Stimulated activated CD8-positive, alpha-beta memory T cell treated with anti-CD3 and anti-CD28 coated beads, Interleukin-7, amount 100 ng/mL, for 24 hours (primary cell): ENCODE data around the gene FAT3.

Experiments
- DNase-seq: peaks from one replicate; pipeline ENCODE4 v3.0.0-alpha.2; 2020; ENCODE audit warnings: low read depth

FAT3 gene

GRCh38 chr11:92227959-92228935, 3.6 kb downstream of the FAT3 start:
- DNase-seq, result no peak

DNA sequence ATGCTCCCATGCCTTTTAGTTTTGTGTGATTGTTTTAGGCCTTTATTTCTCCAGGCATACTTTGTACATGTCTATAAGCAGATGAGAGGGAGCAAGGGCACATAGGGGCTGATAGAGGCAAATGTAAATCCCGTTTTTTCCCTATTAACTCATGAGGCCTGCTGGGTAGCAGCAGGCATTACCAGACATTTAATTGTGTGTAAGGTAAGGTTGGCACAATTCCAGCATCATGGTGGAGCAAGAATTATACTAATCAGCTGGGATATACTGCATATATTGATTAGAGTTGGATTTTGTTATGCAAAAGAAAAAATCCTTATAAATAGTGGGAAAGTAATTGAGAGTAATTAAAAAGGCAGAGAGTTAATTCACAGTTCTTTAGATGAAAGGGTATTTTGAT, 12.2 kb downstream of the FAT3 start:
- DNase-seq, result no peak

GRCh38 chr11:92240916-92241315, 16.3 kb downstream of the FAT3 start:
- no peak for DNase-seq

GRCh38 chr11:92245700-92246271, 21.2 kb downstream of the FAT3 start:
- no peak for DNase-seq

DNA sequence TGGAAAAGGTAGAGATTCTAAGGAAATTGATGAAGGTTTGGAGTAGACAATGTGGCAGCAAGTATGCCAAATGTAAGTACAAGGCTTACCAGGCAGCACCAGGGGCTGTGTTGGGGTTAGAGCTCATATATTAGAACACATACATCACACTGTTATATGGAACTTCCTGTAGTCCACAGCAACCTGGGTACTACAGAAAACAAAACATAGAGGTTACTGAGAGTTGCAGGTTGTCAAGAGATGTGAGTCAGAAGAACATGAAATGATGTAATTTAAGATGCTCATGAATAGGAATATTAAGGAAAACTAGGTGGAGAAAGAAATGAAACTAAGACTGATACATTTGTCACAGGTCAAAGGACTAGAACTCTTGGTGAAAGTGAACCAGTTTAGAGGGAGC, 22.0 kb downstream of the FAT3 start:
- no peak for DNase-seq

- DNase-seq, result no peak
Measured at GRCh38 chr11:92249156-92249753, 24.6 kb downstream of the FAT3 start.

DNA sequence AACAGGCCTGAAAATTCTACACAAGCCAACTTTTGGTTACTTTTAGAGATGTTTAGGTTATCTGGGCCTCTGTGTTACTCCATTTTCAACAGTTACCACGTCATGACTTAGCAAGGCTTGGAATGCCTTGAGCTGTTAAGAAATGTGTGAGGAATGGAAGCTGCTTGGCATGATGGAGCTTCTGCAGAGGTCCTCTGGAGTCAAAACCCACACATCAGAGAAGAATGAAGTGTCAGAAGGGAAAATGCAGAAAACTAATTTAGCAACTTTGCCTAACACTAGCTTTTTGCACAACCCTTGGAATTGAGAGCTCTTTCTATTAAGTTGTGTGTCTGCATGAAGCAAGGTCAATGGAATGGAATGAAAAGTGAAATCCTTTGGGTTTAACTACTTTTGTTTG, 27.4 kb downstream of the FAT3 start:
- no peak for DNase-seq

DNA sequence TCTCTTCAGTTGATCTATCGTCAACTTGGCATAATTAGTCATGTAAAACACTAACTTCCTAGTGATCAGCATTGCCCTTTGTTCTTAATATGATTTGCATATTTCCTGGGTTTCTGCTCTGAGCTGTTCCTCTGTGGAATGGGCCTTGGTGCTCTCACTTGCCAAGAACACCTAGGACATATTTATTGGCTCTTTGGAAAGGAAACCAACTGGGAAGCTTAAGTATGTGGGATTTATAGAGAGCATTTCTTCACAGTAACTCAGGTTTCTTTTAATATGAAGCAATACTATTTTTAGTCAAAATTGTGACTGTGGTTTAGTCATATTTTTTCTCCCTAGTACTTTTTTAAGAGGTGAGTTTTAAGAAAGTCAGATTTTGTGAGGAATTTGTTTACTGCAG, 28.8 kb downstream of the FAT3 start:
- DNase-seq, result no peak

GRCh38 chr11:92253945-92254344, 29.3 kb downstream of the FAT3 start:
- DNase-seq, result no peak

DNA sequence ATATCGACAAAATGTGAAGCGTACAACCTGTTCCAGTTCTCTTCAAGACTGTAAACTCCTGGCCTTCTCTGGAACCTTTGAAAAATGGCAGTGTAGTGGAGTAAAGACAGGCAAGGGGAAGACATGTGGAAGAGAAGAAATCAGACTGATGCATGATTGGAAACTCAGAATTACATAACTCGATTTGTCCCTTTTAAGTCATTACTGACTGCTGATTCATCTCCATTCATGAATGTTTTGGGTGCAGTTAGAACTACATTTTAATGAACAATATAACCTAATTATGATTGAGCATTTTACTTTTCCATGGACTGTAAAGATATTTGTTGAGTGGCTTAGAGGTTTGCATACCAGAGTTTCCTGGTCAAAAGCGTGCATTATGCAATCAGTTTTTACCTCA, 32.9 kb downstream of the FAT3 start:
- no peak for DNase-seq

DNA sequence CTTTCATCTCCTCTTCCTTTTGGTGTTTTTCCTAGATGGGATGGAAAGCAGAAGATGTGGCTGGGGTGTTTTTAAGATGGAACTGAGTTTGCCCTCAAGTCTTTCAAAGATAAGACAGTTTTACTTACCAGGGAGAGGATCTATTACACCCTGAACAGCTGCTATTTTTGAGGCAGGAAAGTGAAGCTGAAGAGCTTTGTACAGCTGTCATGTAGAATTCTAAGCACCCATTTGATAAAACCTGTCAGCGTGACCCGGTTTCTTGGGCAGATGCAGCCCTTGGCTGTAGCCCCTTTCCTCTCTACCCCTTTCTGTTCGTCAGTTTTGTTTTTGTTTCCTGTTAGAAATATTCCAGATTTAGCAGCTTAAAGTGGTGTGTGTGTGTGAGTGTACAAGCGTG, 35.2 kb downstream of the FAT3 start:
- no peak for DNase-seq

- no peak for DNase-seq
Measured at GRCh38 chr11:92264350-92264749, 39.7 kb downstream of the FAT3 start.

GRCh38 chr11:92266806-92267205, 42.2 kb downstream of the FAT3 start:
- no peak for DNase-seq

GRCh38 chr11:92267278-92267677, 42.7 kb downstream of the FAT3 start:
- no peak for DNase-seq

DNA sequence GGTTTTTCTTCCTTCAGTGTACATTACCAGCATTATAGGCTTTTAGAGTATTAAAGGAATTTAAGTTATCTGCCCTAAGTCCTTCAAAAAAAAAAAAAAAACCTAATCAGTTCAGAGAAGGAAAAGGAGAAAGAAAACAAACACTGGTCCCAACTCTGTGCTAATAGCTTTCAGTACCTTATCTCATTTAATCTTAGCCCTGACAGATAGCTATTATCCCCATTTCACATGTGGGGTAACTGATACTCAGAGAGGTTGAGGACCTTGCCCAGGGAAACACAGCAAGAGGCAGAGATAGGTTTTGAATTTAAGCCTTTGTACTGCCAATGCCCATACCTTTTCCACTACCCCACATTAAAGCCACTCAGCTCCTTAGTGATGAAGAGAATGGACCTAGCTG, 43.4 kb downstream of the FAT3 start:
- DNase-seq, result no peak

DNA sequence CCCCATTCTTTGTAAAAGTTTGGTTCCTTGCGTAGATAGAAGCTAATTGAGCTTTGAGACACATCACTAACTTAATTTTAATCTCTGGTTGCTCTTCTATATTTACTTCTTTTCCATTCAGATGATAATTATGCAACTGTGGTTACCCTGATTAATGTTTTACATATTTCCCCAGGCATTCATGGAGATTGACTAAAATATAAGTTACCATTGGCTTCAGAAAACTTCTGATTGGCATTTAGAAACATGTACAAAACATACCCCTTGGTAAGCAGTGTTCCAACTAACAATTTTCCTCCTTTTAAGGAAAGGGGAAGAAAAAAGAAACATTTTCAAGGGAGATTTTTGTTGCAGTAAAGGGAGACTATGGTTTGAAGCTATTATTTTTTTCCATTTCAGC, 43.9 kb downstream of the FAT3 start:
- DNase-seq, result no peak

DNA sequence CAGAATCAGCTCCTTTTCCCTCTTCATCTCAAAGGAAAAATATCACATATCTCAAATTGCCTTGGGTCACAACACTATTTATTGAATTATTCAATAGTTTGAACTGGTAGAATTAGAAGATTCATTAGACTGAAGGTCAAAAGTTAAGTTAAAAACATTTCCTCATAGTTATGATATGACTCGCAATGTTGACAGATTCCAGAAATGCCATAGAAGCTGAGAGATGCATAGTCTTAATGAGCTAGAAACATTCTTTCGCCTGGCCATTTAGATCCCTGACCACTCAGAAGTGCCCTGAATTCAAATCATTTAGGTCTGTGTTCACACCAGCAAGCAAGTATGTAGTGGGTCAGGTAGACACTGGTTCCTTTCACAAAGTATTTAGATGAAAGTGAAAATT, 44.4 kb downstream of the FAT3 start:
- no peak for DNase-seq

- DNase-seq, result no peak
Measured at GRCh38 chr11:92269841-92270240, 45.2 kb downstream of the FAT3 start.

DNA sequence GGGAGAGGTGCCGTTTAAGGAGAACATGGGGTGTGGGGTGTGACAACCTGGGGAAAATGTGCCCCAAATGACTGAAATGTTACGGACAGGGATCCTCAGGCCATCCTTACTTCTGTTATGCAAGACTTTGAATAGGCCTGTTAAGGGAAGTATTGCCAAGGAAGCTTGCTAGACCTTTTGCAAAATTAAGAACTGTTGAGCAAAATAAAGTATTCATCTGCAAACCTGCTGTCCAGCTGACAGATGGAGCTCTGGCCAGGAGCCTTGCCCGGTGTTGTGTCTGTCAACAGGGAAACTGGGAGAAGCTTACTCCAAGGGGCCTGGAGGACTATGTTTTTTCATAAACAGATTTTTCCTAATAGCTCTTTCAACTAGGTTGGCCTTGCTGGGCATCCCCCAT, 48.0 kb downstream of the FAT3 start:
- DNase-seq, result no peak
